Fibroblast of skin of right biceps (primary cell): ENCODE results near the gene SLC9A8.
A peak's percentile ranks its signal among the peaks of the same experiment; 100 is the strongest.
"Not testable (repeated sequence)": the region's sequence is repeated elsewhere in the genome, so short reads cannot be mapped to it uniquely, and the experiment has no call there.

Experiments used
- DNase-seq: peaks from one replicate; pipeline ENCODE4 v3.0.0-alpha.2; 2013

Gene SLC9A8

DNA sequence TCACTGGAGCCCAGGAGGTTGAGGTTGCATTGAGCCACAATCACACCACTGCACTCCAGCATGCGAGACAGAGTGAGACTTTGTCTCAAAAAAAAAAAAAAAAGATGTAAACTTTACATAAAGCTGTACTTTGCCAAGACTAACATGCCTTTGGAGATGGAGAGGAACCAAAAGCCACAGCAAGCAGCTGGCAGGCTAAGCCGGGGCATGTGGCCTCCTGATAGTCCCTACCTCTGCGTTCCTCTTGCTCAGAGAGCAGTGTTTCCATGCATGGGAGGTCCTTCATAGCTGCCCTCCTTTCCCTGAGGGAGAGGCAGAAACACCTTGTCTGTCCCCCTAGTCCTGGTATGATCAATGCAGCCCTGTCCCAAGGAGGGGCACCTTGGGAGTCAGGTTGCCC is 67.5 kb downstream of the SLC9A8 start:
- no peak for DNase-seq

DNA sequence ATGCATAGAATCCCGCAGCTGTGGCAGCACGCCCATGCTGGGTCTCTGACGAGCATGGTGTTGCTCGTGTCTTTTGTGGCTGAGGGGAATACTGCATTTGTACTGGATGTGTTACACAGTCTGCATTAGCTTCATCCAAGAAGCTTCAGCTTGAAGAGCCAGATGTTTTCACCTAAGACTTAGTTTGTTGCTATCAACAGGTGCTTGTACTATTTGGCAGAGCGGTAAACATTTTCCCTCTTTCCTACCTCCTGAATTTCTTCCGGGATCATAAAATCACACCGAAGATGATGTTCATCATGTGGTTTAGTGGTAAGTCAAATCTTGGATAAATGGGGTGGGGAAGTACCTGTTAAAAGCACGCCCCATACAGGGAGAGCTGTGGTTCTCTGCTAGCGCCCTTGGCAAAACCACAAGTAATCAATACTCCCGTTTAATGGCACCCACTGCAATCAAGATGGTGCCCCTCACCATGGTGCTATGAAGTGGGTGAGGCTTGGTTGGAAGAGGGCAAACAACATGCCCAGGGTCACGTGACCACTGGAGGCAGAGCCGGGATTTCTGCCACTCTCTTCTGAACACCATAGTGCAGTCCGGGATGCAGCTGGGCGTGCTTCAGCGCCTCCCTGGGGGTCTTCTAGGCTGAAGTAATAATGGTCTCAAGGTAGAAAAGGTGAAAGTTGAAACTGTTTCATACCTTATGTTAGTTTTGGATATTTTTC is 68.3 kb downstream of the SLC9A8 start:
- DNase-seq, result no peak

DNA sequence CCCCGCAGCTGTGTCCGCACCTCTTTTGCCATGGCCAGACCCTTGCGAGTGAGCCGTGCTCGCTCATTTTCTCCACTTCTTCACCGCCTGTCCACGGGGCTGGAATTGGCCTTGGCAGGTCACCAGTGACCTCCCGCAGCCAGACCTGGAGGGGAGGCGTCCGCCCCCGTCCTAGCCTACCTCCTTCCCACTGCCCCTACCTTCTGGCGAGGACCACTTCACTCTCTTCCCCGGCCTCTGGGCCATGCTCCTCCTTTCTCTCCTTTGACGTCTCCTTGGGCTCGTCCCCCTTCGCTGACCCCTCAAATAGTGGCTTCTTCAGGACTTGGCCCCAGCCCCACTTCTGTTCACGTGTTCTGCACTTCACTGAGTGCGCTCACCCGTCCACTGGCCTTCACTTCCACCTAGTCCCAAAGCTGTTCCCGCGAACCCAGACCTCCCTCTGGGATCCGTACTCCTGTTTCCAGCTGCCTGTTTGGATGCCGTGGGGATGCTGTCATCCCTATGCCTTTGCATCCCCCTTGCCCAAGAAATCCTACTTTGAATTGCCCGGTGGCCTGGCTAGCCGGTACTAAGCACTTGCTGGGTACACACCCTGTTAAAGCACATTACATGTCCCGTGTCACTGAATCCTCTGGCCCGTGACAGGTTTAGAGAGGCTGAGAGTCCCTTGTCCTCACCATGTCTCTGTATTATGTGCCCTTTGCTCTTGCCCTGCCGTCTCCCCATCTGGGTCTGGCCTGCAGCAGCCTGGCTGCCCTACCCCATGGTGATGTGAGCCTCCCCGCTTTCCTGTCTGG is 69.7 kb downstream of the SLC9A8 start:
- DNase-seq, result no peak

DNA sequence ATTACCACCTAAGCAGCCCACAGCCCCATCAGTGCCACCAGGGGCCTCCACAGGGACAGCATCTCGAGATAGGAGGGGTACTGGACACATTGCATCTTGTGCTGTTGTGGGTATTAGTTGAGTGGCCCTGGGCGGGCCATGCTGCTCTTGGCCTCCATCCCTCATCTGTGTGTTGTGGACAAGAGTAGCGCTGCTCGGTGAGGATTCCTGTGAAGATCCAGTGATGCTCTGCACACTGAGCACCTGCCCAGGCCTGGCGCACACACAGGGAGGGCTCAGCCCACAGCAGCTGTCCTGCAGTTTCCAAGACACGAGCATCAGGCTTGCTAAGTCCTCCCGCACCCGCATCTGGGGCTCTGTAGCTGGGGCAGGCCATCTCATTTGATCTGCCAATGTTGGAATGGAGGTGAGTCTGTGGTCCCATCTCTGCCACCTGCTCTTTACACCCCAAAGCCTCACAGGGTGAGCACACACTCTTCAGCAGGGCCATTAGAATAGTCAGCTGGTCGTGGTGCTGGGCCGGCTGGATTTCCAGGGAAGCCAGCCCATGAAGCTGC is 70.7 kb downstream of the SLC9A8 start:
- no peak for DNase-seq

DNA sequence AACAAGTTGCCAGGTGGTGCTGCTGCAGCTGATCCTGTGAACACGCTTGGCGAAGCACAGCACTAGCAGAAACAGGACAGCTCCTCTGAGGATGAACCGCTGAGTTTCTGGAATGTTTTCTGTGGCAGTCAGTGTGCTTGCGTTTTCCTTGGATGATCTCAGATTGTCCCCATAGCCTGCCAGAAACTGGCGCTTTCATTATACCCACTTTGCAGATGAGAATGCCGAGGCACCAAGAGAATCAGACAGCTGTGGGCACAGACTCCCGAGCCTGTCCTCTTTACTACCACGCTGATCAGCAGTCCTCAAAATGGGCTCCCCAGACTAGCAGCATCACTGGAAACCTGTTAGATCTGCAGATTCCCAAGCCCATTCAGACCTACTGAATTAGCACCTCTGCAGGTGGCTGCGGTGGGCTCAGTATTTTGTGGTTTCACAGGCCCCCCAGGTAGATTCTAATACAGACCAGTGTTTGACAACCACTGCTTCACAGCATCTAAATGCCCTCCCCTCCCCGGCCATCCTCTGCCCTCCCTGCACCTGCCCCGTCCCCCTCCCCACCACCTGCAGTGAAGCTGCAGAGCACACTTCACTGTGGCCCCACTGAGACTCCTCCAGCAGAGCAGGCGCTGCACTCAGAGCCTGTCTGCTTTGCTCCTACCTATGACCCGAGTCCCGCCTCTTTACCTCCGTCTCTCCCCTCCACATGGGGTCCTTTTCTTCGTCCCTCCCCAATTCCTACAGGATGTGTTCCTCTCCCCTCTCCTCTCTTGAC is 73.1 kb downstream of the SLC9A8 start:
- DNase-seq, result no peak

DNA sequence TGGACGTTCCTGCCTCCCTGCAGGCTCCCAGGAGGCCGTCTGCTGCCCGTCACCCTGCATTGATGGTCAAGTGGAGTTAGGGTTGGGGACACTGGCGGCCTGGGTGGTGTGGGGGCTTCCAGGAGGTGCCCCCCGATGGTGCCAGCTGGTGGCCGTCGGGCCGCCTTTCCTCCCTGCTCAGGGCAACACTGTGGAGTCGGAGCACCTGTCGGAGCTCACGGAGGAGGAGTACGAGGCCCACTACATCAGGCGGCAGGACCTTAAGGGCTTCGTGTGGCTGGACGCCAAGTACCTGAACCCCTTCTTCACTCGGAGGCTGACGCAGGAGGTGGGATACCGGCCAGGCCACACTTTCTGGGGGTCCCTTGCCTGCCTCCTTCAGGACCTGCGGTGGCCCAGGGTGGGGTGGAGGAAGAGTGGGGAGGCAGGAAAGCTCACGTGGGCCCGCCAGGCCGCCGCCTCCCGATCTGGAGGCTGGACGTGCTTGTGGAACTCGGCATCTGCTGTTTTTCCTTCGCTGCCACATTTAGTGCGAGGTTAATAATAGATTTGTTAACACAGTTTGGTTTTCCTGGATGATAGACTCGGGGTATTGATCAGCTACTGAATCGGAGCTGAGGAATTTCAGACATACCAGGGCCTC is 74.1 kb downstream of the SLC9A8 start:
- no peak for DNase-seq

DNA sequence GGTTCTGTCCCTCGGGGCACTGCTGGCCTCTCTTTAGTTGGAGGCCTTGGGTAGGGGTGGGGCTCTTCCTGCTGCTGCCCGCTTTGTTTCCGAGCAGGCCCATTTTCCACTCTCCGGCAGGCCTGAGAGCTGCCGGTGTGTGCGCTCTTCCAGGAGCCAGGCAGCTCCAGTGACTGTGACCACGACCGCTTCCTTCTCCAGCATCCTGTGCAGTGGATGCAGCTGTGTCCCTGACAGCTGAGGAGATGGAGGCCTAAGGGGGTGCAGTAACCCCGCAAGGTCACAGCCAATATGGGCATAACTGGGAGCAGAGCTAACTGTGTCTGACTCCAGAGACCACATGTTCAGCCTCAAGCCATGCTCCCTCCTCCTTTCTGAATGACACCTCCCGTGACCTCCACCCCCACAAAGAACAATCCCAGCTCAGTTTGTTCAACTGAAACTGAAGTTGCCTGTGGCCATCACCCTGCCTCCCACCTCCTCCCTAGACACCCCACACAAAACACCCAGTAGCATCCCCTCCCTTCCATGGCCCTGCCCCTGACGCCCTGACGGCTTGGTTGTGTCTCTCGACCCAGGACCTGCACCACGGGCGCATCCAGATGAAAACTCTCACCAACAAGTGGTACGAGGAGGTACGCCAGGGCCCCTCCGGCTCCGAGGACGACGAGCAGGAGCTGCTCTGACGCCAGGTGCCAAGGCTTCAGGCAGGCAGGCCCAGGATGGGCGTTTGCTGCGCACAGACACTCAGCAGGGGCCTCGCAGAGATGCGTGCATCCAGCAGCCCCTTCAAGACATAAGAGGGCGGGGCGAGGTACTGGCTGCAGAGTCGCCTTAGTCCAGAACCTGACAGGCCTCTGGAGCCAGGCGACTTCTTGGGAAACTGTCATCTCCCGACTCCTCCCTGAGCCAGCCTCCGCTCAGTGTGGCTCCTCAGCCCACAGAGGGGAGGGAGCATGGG is 74.9 kb downstream of the SLC9A8 start:
- no peak for DNase-seq

DNA sequence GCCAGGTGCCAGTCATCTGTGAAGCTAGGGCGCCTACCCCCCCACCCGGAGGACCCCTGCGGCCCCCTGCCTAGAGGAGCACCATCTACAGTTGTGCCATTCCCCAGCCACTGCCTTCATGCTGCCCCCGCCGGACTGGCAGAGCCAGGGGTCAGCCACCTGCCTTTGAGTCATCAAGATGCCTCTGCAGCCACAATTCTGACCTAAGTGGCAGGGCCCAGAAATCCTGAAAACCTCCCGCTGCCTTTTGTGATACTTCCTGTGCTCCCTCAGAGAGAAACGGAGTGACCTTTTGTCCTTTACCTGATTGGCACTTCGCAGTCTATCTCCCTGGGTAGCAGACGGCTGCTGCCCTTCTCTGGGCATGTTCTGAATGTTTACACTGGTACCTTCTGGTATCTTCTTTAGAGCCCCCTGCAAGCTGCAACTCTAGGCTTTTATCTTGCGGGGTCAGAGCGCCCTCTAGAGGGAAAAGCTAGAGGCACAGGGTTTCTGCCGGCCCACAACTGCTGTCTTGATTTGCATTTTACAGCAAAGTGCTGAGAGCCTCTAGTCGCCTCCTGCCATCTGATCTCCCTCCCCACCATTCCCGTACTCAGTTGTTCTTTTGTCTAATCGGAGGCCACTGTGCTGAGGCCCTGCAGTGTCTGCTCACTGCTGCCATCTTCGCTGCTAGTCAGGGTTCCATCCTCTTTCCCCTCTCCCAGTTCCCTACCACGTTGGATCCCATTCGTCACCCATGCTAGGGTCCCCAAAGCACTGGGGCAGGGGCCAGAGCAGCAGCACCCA is 75.8 kb downstream of the SLC9A8 start:
- DNase-seq, result peak; percentile 44

DNA sequence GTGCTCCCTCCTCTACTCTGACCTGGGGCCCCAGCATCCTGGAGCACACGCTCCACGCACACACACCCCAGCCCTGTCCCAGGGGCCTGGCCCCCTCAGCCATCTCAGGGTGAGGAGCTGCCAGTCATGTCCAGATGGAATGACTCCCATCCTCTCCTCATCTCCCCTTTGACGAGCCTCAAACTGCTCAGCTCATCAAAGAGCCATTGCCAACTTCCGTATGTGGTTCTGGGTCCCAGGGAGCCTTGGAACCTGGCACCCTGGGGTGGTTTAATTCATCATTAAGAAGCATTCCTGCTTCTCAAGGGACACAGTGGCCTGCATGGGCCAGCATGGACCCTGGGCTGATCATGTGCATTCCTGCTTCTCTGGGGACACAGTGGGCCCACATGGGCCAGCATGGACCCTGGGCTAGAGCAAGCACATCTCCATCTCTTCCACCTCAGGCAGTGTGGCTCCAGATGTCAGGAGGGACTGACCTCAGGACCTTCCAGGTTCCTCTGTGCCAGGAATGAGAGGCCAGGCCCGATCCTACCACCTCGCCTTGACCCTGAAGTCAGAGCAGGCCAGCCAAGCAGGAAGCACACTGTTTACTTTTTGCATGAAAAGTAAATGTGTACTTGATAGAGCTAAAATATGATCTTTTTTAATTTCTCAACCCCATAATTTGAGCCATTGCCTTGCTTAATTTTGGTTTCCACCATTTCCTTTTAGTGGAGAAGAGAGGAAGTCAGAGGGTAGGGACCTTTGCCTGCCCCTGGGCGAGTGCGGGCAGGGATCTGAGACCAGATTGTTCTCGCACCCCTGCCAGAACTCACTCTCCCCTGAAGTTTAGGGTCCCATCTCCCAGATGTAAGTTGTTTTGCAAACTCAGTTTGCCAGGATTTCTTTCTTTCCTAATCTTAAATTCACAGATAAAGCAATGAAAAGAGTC is 76.6 kb downstream of the SLC9A8 start:
- no peak for DNase-seq

DNA sequence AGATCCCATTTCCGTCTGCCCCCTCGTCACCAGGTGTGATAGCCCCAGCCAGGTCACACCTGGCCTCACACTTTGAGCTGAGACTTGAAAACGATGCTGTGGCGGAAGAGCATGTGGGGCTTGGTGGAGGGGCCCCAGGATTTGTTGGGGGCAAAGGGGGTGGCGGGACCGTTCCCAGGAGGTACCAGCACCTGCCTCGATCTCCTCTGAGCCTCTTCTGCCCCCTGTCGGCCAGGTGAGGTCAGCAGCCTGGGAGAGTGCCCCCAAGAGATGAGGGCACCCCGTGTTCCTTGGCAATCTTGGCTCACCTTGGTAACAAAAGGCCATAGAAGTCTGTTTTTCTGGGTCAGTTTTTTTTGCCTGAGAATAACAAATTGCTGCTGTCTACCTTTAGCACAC is 77.3 kb downstream of the SLC9A8 start:
- no peak for DNase-seq

DNA sequence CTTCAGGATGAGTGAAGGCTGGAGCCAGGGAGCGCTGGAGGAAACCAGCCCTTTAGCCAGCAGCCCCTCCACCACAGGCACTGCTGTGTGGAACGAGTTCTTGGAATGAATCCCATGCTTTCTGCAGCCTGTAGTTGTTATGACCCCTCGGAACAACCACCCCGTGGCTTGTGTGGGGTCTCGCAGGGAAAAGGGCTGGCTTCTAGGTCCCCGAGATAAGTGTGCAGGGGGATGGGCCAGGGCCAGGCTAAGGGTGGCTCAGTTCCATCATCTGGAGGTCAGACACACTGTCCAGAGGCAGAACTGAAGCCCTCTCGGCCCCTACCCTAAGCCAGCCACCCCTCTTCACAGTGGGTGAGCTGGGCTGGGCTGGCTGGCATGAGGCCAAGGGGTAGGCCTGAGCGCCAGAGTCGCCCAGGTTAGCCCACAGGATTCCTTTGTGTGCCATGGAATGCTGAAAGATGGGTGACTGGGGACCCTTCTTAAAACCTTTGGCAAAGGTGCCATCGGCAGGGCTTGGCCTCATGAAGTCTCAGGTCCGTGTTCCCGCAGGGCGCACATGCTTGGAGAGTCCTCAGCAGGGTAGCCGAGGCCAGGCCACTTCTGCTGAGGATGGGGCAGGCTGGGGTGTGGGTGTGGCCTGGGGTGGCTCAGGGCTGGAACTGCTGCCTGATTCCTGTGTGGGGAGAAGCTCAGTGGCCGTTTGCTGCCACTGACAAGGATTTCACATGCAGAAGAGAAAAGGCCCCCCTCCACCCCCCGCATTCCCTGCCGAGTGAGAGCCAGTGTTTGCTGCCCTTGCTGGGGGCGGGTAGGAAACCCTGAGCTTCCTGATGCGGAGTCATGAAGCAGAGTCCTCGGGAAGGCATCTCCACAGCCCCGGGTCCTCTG is 78.1 kb downstream of the SLC9A8 start:
- DNase-seq, result peak; percentile 40

DNA sequence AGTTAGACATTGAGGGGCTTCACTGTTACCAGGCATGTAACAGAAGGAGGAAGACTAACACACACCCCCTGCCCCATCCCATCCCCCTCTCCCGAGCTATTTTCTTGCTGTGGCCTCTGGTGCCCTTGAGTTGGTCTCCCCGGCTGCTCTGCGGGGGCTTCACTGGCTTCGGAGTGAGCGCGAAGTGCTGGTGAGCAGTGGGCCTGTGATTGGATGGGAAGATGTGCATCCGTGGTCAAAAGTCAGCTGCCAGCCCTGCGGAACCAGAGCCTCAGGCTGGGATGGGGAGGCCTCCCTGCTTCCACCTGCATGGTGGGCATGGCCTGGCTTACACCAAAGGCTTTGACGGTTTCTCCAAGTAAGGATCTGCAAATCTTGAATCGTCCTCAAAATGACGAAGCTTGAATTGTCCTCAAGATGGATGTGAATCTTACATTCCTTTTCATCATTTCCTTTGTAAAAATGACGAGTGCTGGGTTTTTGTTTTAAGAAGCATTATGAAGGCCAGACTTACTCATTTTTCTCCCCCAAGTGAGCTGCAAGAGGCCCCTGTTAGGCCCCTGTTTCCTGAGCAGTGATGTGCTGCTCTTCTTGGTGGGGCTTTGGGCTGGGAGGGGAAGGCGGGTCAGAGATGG is 79.0 kb downstream of the SLC9A8 start:
- DNase-seq, result peak; percentile 64

DNA sequence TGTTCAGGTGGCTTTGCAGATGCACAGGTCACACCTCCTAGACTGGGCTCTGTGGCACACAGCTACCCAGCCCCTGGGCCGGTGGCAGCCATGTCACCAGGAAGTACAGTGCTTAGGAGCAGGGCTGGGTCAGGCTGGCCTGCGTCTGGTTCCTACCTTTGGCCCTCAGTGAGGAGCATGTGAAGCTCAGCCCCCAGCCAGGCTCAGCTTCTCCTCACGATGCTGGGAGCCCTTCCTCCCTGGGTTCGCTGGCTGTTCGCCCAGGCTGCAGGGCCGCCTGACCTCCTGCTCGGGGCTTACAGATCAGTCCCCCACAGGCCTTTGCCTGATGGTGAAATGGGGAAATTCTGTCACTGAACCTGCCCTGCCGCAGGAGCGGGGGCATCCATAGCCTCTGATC is 79.6 kb downstream of the SLC9A8 start:
- DNase-seq, result no peak

DNA sequence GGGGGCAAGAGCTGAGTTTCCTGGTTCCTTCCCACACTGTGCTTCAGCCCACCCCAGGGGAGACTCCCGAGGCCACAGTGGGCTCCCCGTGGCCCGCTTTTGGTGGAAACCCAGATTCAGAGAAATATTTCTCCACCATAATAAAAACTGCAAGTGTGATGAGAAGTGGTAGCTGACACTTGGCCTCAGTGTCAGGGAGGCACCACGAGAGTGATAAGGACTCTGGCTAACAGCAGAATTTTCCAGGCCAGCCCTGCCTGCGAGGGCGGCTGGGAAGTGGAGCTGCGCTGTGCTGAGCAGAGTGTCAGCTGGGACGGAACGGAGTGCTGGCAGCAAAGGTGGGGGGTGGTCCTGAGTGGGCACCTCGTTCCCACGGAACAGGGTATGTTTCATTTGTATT is 80.2 kb downstream of the SLC9A8 start:
- DNase-seq, result no peak

DNA sequence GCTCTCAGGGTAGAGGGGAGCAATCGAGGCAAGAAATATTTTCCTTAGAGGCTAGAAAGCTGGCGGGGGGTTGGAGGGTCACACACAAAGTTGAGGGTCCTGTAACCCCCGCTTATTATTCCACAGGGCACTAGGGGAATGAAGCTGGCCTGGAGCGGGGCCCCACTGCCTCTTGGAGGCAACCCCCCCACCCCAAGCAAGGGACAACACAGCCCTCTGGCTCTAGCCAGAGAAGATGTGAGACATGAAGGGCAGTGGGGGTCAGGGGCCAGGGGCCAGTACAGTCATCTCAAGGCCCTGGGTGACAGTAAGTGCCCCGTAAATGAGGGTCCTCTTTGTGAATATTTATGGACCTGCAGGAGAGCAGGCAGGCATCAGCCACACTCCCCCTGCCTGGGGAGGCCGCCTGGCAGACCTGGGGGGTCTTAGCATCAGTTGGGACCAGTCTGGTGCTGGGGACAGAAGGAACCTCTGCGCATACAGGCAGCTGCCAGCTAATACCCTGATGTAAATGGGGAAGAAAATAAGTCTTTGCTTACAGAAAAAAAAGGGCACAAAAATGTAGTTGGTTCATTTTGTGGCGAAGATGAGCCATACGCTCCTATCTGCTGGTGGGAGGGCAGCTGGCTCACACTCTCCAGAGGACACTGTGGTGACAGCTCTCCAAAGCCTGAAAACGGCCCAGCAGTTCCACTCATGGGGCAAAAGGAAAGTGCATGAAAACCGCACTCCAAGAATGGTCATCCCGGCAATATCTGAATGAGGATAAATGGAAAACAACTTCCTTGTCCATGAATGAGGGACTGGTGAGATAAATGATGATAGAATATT is 80.8 kb downstream of the SLC9A8 start:
- DNase-seq, result no peak

DNA sequence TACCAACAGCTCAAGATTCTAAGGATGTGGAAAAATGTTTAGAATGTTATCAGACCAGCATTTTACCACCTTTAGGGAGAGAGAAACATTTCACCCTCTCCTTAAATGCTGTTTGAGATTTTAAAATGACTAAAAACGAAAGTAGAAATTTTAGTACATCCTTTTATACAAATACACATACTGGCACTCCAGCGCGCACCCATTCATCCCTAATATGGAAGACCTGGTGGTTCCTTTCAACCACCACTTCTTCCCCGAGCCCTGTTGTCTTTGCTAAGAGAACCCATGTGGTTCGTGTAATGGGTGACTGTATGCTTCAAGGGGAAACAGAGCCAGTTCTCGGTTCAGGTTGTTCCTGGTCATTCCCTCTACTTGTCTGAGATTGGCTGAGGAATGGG is 81.4 kb downstream of the SLC9A8 start:
- no peak for DNase-seq

DNA sequence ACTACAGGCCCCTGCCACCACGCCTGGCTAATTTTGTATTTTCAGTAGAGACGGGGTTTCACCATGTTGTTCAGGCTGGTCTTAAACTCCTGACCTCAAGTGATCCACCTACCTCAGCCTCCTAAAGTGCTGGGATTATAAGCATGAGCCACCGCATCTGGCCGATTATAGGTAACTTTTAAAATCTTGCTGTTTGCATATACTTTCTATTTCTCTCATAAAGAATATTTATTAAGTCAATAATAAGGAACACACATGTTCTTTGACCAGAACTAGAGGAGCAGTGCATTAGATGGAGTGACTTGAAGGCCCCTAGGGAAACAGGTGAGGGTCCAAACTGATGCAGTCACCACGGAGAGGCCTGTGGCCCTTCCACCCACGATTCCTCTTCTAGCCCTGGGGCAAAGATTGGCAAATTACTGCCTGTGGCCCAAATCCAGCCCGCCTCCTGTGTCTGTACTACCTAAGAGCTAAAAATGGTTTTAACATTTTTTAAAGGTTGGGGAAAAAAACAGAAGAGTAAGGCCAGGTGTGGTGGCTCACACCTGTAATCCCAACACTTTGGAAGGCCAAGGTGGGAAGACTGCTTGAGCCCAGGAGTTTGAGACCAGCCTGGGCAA is 83.0 kb downstream of the SLC9A8 start:
- DNase-seq, result not testable (repeated sequence)
